A549 treated with dexamethasone at 1 μM for 4 hours (cell line): ENCODE data around the gene SEMA6B. TPM values are rescaled to one million over a fixed set of nuclear protein-coding genes. Genes with fewer than 3 reads are reported as not detected.

Source experiments
- total RNA-seq: library from RNA; stranded (reverse); fragments of 200-300 nt; extraction: Qiagen RNA extraction; gene quantifications from 5 replicates; pipeline ENCODE4 v1.2.3, GENCODE V29; 2022

SEMA6B gene
- total RNA-seq: 3.8 to 7.4 TPM (median 7.0 TPM) in 5 replicates

GRCh38 chr19:4559569-4559968 is at the start of gene SEMA6B:
Gene SEMA6B (minus strand): TSS chr19:4559684. CDS start chr19:4558457, 1,227 bp downstream.

GRCh38 chr19:4539693-4540581 is 19.5 kb downstream of the SEMA6B start, which contains the start of gene LRG1:
Gene LRG1 (minus strand): TSS chr19:4540036. CDS start chr19:4540013, 23 bp downstream.

GRCh38 chr19:4534836-4535658 is 24.4 kb downstream of the SEMA6B start, which contains the start of gene PLIN5:
Gene PLIN5 (minus strand): TSS chr19:4535224. CDS start chr19:4534074, 1,150 bp downstream.

GRCh38 chr19:4518345-4519171 is 40.9 kb downstream of the SEMA6B start, which contains the start of gene PLIN4:
Gene PLIN4 (minus strand): TSS chr19:4518486. CDS start chr19:4518272, 214 bp downstream.

Other genes with a start within 250 kb of the SEMA6B start
- gene STAP2, start 220.9 kb downstream of the SEMA6B start, total RNA-seq: not detected in 5 replicates
- 7.1 to 11.2 TPM (median 10.2 TPM) in 5 replicates for gene MPND, start 216.1 kb downstream of the SEMA6B start, total RNA-seq
- gene SH3GL1, start 159.1 kb downstream of the SEMA6B start, total RNA-seq: 45.3 to 65.3 TPM (median 62.0 TPM) in 5 replicates
- gene CHAF1A, start 157.0 kb downstream of the SEMA6B start, total RNA-seq: 18.1 to 25.2 TPM (median 23.6 TPM) in 5 replicates
- 37.8 to 57.7 TPM (median 54.4 TPM) in 5 replicates for gene UBXN6, start 101.9 kb downstream of the SEMA6B start, total RNA-seq
- gene HDGFL2, start 87.4 kb downstream of the SEMA6B start, total RNA-seq: 21.0 to 31.6 TPM (median 29.2 TPM) in 5 replicates
- gene PLIN4, start 41.2 kb downstream of the SEMA6B start, total RNA-seq: 0.05 to 0.20 TPM (median 0.12 TPM) in 5 replicates
- gene PLIN5, start 24.5 kb downstream of the SEMA6B start, total RNA-seq: 0.10 to 0.21 TPM (median 0.13 TPM) in 4 of 5 replicates, not detected in the other
- gene LRG1, start 19.6 kb downstream of the SEMA6B start, total RNA-seq: 0.06 to 0.17 TPM (median 0.10 TPM) in 5 replicates
- 2.9 to 4.4 TPM (median 3.7 TPM) in 5 replicates for gene TNFAIP8L1, start 79.8 kb upstream of the SEMA6B start, total RNA-seq
- 113 to 129 TPM (median 124 TPM) in 5 replicates for gene MYDGF, start 110.7 kb upstream of the SEMA6B start, total RNA-seq
- gene DPP9, start 164.2 kb upstream of the SEMA6B start, total RNA-seq: 49.3 to 65.6 TPM (median 63.7 TPM) in 5 replicates
- gene FEM1A, start 232.1 kb upstream of the SEMA6B start, total RNA-seq: 5.7 to 7.2 TPM (median 7.1 TPM) in 5 replicates